Activated naive CD4-positive, alpha-beta T cell treated with anti-CD3 and anti-CD28 coated beads for 36 hours (primary cell): ENCODE results near the gene SFPQ. TPM values are rescaled to one million over a fixed set of nuclear protein-coding genes. Genes with fewer than 3 reads are reported as not detected.

Experiments used
- CTCF ChIA-PET: fragments of 350-600 bp; sonication (Branson Sonifier 250); formaldehyde crosslinking; loops from one replicate; lab custom pipeline; 2021; ENCODE audit warnings: antibody characterized with exemption; lab: Charles Lee
- DNase-seq: peaks from one replicate; pipeline ENCODE4 v3.0.0-alpha.2; 2020
- H3K27ac Mint-ChIP-seq: one replicate; pipeline ENCODE4 v1.8.0; 2021; ENCODE audit warnings: mild to moderate bottlenecking, mixed read lengths
- H3K27me3 Mint-ChIP-seq: one replicate; pipeline ENCODE4 v1.8.0; 2021; ENCODE audit warnings: low read depth, mixed read lengths
- H3K36me3 Mint-ChIP-seq: one replicate; pipeline ENCODE4 v1.8.0; 2021; ENCODE audit warnings: low read depth, mixed read lengths
- H3K4me1 Mint-ChIP-seq: one replicate; pipeline ENCODE4 v1.8.0; 2021; ENCODE audit warnings: low read depth, mixed read lengths
- H3K4me3 Mint-ChIP-seq: one replicate; pipeline ENCODE4 v1.8.0; 2021; ENCODE audit warnings: mild to moderate bottlenecking, moderate library complexity, mixed read lengths
- H3K9me3 Mint-ChIP-seq: one replicate; pipeline ENCODE4 v1.8.0; 2021; ENCODE audit warnings: mixed read lengths
- intact Hi-C: fragments of 100-400 bp; cut with micrococcal nuclease; formaldehyde crosslinking; loops from one replicate; pipeline ENCODE4 v1.15.1; 2023
- total RNA-seq, 2 experiments: library from RNA; stranded (reverse); gene quantifications; one replicate each; pipeline ENCODE4 v1.2.3, GENCODE V29; 2021

The SFPQ gene
- total RNA-seq, 2 experiments from 2014 or later = 260 to 269 TPM

DNA sequence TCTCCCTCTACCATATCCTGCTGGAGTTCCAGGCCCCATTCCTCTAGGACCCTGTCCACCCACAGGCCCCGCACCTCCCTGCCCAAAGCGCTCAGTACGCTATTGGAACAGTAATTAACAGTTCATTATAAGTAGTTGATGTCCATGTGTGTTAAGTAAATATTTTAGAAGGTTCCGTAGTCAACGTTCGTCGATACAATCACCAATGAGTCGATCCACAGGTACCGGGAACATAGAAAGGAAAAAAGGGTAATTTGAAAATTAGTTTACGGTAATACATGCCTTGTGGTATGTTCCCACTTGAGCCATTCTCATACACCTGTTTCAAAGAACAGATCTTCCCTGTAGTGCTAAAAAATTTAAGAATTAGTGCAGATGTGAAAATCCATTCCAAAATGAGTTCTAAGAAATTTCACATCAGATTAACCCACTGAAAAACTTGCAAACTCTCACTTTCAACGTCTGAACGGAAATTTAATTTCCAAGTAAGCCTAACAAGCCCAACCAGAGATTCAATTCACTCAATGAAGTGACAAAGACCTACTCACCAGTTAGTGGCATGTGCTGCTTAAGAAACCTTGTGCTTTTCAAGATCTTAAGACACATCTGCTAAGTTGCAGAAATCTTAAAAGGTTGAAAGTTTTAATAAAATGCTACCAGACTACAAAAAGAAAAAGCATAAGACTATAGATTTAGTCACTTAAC, 8.3 kb downstream of the SFPQ start:
- H3K4me3 Mint-ChIP-seq = peak overlapping the region; percentile 15
- intact Hi-C loops = no loop called here
- H3K9me3 Mint-ChIP-seq = no peaks in the 10 kb centered on the region
- H3K36me3 Mint-ChIP-seq = peaks cover 92% of the 10 kb centered on the region
- H3K4me1 Mint-ChIP-seq = peaks cover 96% of the 10 kb centered on the region
- H3K27ac Mint-ChIP-seq = peak overlapping the region; percentile 71
- H3K27me3 Mint-ChIP-seq = no peaks in the 10 kb centered on the region
- CTCF ChIA-PET = interaction anchor here (1.4 kb wide), 1 partner anchor 398 kb away, joined by 3 read pairs; no protein-coding TSS in a partner anchor
- no peak for DNase-seq

DNA sequence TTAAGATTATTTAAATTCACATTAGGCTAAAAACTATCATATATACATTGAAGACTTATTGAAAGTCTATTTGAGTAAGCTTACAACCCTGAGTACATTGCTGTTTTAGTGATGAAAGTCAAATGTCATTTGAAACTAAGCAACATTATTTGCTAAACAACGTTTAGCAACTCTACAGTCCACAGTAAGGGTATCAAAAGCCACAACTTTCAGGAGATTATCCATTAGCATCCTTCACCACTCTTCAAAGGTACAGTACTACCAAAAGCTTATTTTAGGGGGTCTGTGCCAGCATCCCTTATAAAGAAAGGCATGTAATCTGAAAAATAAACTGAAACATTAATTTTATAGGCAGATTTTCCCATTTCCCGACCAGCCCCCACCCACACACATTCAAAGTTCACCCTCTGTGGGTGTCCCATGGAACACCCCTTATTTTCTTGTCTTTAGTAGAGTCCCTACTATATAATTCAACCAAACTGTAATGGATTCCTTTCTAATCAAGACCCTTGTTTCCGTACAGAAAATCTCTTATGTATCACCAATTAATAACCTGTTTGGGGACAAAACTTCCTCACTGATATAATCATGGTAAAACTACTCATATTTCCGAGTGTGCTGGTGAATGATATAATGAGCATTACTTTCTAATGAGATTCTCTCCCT, 11.0 kb downstream of the SFPQ start:
- peak overlapping the region; percentile 28 for H3K27ac Mint-ChIP-seq
- no peak overlapping the region for H3K4me3 Mint-ChIP-seq
- no peak for DNase-seq
- peaks cover 79% of the 10 kb centered on the region for H3K4me1 Mint-ChIP-seq
- no peaks in the 10 kb centered on the region for H3K9me3 Mint-ChIP-seq
- CTCF ChIA-PET = interaction anchor here (1.0 kb wide), 1 partner anchor 8 kb away, joined by 3 read pairs; no protein-coding TSS in a partner anchor
- H3K36me3 Mint-ChIP-seq = peaks cover 87% of the 10 kb centered on the region
- intact Hi-C loops = no loop called here
- no peaks in the 10 kb centered on the region for H3K27me3 Mint-ChIP-seq

DNA sequence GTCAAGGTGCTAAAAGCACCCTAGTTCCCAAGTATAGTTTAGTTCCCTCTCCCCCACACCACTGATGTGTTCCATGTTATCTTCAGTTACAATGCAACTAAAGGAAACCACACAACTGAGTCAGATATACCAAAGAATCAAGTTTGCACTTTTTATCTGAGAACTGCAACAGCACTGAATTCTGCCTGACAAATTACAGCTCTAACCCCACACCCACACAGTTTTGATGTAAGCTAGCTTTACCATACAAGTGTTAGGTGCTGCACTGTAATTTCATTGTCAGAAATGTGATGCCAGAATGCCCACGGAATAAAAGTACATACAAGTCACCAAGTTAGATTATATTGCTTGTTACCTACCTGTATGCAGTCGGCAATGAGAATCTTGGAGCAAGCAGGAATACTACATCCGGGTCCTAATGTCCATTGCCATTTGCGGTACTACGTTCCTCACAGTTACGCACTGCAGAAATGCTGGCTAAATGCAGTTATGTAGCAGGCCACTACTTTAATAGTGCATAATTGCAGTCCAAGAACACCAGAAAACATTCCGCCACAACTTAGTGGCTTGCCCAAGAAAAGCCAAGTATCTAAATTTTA, 12.1 kb downstream of the SFPQ start:
- peak overlapping the region; percentile 27 for H3K27ac Mint-ChIP-seq
- intact Hi-C loops = no loop called here

DNA sequence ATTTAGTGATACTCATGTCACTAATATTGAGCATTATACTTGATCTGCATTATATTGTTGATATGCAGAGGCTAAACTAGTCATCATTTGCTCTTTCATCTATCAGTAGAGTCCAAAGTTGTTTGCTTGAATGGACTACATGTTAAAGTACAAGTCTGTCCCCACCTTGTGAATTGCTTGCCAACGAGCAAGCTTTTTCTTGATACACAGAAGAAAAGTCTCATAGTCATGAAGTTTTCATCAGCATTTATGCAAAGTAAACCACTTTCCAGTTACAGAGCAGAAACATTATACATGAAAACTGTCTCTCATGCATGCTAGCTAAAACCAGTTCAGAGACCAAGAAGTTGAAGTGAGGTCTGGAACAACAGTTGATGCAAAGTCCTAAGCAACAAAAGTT, 13.0 kb downstream of the SFPQ start:
- CTCF ChIA-PET = interaction anchor here (0.5 kb wide), 2 partner anchors 31 to 378 kb away, joined by 3 to 4 read pairs; partner anchors contain the start of gene NCDN
- no peak for DNase-seq
- no peak overlapping the region for H3K4me3 Mint-ChIP-seq
- intact Hi-C loops = no loop called here
- no peaks in the 10 kb centered on the region for H3K27me3 Mint-ChIP-seq
- peaks cover 60% of the 10 kb centered on the region for H3K4me1 Mint-ChIP-seq
- no peaks in the 10 kb centered on the region for H3K9me3 Mint-ChIP-seq
- peak overlapping the region; percentile 2 for H3K27ac Mint-ChIP-seq
- H3K36me3 Mint-ChIP-seq = peaks cover 79% of the 10 kb centered on the region

More for the DNA sequence above, 12.1 kb downstream of the SFPQ start:
- Mint-ChIP-seq H3K9me3 (no peaks in the 10 kb centered on the region), H3K4me3 (no peak overlapping the region), H3K27me3 (no peaks in the 10 kb centered on the region), H3K4me1 (peaks cover 69% of the 10 kb centered on the region), H3K36me3 (peaks cover 82% of the 10 kb centered on the region)
- CTCF ChIA-PET = interaction anchor here (1.0 kb wide), 1 partner anchor 9 kb away, joined by 3 read pairs; no protein-coding TSS in a partner anchor
- no peak for DNase-seq

DNA sequence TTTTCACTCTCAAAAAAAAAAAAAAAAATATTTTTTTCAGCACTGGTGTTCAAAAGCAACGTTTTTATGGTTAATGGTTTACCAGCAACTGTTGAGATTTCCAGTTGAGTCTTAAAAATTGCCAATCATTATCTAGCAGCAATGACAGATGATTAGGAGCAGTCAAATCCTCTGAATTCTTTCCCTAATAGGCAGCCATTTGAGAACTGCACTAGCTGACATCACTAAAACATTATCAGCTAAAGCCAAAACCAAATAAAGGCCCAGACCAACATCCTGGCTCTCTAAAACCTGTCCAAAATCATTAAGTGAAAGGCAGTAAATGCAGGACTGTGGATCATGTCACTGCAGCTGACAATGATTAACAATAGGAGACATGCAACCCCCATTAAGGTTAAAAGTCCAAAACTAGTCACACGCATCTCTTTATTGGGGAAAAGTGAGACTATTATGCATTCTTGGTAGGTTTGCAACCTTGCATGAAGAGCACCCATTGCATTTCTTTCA, 14.0 kb downstream of the SFPQ start:
- CTCF ChIA-PET = interaction anchor here (0.9 kb wide), 1 partner anchor 91 kb away, joined by 5 read pairs; no protein-coding TSS in a partner anchor
- Mint-ChIP-seq H3K4me1 (peaks cover 52% of the 10 kb centered on the region), H3K4me3 (no peak overlapping the region), H3K27me3 (no peaks in the 10 kb centered on the region), H3K36me3 (peaks cover 73% of the 10 kb centered on the region), H3K27ac (no peak overlapping the region), H3K9me3 (no peaks in the 10 kb centered on the region)
- intact Hi-C loops = no loop called here
- no peak for DNase-seq

DNA sequence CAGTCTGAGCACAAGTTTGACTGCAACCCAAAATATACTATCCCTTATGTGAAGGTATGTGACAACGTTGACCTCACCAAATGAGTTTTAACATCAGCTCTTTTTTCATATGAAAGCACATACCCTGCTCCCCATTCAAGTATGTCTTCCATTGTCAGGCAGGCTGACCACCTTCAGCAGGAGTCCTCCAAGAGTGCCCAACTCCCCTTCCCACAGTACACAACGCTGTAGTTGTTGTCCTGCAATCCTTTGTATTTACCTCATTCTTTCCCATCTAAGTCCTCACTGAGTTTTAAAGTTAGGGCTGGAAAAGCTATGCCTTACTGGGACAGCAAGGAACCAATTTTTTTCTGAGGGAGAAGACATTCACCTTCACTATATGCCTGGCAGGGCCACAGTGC, 14.7 kb downstream of the SFPQ start:
- CTCF ChIA-PET = no interaction called here

DNA sequence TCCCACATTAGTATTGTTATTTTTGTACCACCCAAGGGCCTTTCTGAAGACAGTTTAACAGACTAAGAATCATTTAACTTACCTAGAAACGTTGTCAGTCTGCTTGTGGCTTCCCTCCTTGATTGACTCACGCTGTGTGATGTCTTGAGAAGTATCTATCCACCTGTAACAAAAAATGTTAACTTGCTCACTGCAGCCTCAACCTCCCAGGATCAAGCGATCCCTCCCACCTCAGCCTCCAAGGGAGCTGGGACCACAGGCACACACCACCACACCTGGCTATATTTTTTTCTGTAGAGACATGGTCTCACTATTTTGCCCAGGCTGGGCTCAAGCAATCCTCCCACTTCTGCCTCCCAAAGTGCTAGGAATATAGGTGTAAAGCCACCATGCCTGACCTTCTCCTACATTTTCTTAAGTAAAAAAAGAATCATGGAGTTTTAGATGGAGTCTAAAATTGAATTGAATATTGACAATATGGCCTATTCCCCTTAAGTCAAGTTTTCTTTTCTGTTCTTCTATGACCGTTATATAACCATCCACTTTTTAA, 15.6 kb downstream of the SFPQ start:
- H3K4me3 Mint-ChIP-seq = no peak overlapping the region
- DNase-seq = no peak
- peaks cover 36% of the 10 kb centered on the region for H3K4me1 Mint-ChIP-seq
- H3K9me3 Mint-ChIP-seq = no peaks in the 10 kb centered on the region
- H3K36me3 Mint-ChIP-seq = peaks cover 60% of the 10 kb centered on the region
- intact Hi-C loops = loop anchor here (1.0 kb wide), 1 partner anchor 11 kb away; no protein-coding TSS in a partner anchor
- H3K27me3 Mint-ChIP-seq = no peaks in the 10 kb centered on the region
- CTCF ChIA-PET = no interaction called here
- no peak overlapping the region for H3K27ac Mint-ChIP-seq

More for the DNA sequence above, 14.7 kb downstream of the SFPQ start:
- Mint-ChIP-seq H3K27me3 (no peaks in the 10 kb centered on the region), H3K27ac (peak overlapping the region; percentile 36), H3K36me3 (peaks cover 68% of the 10 kb centered on the region), H3K9me3 (no peaks in the 10 kb centered on the region), H3K4me1 (peaks cover 45% of the 10 kb centered on the region), H3K4me3 (no peak overlapping the region)
- intact Hi-C loops = no loop called here
- DNase-seq = no peak

DNA sequence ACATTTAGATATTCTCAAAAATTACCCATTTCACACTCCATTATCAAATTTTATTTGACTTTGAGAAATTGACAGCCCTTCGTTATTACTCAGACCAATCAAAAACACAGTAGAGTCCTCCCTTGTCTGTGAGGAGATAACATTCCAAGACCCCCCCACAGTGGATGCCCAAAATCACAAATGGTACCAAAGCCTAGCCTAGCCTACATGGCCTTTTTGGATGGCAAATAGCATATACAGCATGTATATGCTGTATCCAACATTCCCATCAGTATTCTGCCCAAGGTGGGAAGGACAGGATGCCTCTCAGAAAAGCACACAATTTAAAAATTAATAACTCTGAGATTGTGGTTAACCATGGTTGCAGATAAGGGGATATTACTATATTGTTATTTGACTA, 17.3 kb downstream of the SFPQ start:
- no peaks in the 10 kb centered on the region for H3K9me3 Mint-ChIP-seq
- no peak for DNase-seq
- intact Hi-C loops = no loop called here
- peaks cover 43% of the 10 kb centered on the region for H3K36me3 Mint-ChIP-seq
- CTCF ChIA-PET = no interaction called here
- H3K27me3 Mint-ChIP-seq = no peaks in the 10 kb centered on the region
- no peak overlapping the region for H3K4me3 Mint-ChIP-seq
- no peak overlapping the region for H3K27ac Mint-ChIP-seq
- H3K4me1 Mint-ChIP-seq = peaks cover 19% of the 10 kb centered on the region

DNA sequence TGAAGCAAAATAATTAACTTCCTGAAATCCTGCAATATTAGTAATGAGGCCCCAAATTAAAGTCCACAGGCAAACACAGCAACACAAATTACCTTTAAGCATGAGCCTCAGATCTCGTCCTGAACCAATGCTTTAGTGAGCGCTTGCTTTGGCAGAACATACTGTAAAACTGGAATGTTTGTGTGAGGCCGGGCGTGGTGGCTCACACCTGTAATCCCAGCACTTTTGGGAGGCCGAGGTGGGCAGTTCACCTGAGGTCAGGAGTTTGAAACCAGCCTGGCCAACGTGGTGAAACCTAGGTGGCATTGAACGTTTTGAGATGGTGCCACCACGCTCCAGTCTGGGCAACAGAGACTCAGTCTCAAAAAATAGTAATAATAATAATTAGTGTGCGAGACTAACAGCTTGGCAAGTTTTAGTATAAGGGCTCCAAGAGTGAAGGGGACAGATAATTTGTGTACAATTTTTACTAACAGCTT, 17.8 kb downstream of the SFPQ start:
- Mint-ChIP-seq H3K27ac (no peak overlapping the region), H3K4me1 (peaks cover 14% of the 10 kb centered on the region), H3K4me3 (no peak overlapping the region), H3K9me3 (no peaks in the 10 kb centered on the region), H3K27me3 (no peaks in the 10 kb centered on the region), H3K36me3 (peaks cover 38% of the 10 kb centered on the region)
- CTCF ChIA-PET = no interaction called here
- DNase-seq = no peak
- intact Hi-C loops = no loop called here

DNA sequence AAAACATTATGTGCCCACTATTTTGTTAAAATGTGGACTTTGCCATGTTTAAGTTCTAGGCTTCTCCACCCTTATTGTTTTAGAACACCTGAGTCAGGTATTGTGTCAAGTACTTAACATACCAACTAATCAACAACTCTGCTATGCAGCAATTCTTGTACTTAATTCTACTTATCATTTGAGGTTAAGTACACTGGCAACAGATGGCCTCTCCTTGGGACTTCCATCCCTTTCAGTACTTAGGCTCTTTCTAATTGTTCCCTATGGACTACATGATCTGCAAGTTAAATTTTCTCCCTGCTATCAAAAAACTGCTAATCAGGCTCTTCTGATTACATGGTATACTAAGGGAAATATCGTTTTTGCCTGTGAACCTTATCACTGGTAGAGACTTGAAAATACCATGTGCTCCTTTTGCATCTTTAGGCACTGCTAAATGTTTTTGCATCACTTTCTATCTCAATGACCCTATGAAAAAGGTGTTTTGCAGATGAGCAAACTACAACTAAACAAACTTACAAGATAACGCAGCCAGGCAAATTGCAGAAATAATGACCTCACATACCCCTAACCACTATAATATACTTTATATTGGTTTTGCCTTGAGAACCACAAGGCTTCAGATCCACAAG, 18.9 kb downstream of the SFPQ start:
- intact Hi-C loops = no loop called here
- peaks cover 29% of the 10 kb centered on the region for H3K36me3 Mint-ChIP-seq
- H3K4me3 Mint-ChIP-seq = no peak overlapping the region
- no peaks in the 10 kb centered on the region for H3K27me3 Mint-ChIP-seq
- CTCF ChIA-PET = no interaction called here
- DNase-seq = no peak
- no peaks in the 10 kb centered on the region for H3K9me3 Mint-ChIP-seq
- H3K27ac Mint-ChIP-seq = no peak overlapping the region
- H3K4me1 Mint-ChIP-seq = peaks cover 7% of the 10 kb centered on the region

DNA sequence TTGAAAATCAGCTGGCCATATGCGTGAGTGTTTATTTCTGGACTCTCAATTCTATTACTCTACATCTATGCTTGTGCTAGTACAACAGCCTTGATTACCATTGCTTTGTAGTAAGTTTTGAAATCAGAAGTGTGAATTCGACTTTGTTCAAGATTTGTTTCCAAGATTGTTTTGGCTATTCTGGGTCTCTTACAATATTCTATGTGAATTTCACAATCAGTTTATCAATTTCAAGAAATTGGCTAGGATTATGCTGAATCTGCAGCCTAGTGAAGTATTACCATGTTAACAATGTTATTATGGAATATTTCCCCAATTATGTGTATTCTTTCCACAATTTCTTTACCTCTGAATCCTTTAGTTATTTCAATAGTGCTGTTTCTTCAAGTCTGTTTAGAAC, 19.5 kb downstream of the SFPQ start:
- Mint-ChIP-seq H3K27ac (no peak overlapping the region), H3K4me1 (peaks cover 4% of the 10 kb centered on the region), H3K9me3 (no peaks in the 10 kb centered on the region), H3K27me3 (no peaks in the 10 kb centered on the region), H3K36me3 (peaks cover 24% of the 10 kb centered on the region), H3K4me3 (no peak overlapping the region)
- DNase-seq = no peak
- intact Hi-C loops = no loop called here
- CTCF ChIA-PET = no interaction called here
